ENCODE data around the gene UBC.
"Not testable (repeated sequence)": the region's sequence is repeated elsewhere in the genome, so short reads cannot be mapped to it uniquely, and the experiment has no call there.

UBC gene

DNA sequence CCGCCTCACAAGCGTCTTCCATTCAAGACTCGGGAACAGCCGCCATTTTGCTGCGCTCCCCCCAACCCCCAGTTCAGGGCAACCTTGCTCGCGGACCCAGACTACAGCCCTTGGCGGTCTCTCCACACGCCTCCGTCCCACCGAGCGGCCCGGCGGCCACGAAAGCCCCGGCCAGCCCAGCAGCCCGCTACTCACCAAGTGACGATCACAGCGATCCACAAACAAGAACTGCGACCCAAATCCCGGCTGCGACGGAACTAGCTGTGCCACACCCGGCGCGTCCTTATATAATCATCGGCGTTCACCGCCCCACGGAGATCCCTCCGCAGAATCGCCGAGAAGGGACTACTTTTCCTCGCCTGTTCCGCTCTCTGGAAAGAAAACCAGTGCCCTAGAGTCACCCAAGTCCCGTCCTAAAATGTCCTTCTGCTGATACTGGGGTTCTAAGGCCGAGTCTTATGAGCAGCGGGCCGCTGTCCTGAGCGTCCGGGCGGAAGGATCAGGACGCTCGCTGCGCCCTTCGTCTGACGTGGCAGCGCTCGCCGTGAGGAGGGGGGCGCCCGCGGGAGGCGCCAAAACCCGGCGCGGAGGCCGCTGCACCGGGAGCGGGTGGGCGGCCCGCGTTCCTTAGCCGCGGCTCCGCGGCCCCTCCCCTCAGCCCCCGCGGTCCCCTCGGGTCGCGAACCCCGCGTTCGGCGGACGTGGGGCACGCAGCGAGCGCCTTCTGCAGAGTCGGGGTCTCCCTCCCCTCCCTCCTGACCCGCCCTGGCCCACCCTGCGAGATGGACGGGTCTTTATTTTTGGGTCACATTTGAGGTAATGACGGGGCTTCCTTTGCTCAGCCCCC lies at the start of gene UBC:
TSS of gene UBC (minus strand) at position 259 of the 847 bp plus-strand sequence. CDS start 879 bp downstream, outside the sequence.
- no peak for DNase-seq

GRCh38 chr12:124963211-124963610 lies 48.8 kb upstream of the UBC start:
- no peak for DNase-seq

GRCh38 chr12:124961055-124961454 lies 46.6 kb upstream of the UBC start:
- no peak for DNase-seq

DNA sequence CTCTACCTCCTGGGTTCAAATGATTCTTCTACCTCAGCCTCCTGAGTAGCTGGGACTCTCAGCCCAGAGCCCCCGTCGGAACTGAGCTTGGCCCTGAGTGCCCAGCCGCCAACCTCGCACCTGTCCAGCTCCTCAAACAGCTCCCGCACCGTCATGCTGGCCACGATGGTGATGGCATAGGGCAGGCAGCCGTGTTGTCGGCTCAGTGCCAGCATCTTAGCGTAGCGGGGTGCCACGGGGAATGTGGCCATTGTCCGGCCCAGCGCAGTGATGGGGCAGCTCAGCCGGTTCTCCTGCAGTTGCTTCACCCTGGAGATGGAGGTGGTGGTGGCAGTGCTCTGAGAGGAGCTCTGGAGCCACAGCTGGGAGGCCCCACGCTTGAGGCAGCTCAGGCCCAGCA lies 42.1 kb upstream of the UBC start:
- DNase-seq, result no peak

DNA sequence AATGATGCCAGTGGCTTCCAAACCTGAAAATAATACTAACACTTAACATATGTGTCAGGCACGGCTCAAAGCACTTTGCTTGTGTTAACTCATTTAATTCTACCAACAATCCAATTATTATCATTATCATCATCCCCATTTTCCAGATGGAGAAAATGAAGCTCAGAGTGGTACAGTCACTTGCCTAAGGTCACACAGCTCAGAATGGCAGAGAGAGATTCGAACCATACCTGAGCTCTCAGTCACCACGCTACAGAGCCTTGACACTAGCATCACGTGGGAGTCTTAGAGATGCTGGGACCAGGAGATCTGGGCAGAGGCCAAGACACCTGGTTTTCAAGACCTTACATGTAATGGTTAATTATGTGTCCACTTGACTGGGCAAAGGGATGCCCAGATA lies 40.3 kb upstream of the UBC start:
- DNase-seq, result no peak

DNA sequence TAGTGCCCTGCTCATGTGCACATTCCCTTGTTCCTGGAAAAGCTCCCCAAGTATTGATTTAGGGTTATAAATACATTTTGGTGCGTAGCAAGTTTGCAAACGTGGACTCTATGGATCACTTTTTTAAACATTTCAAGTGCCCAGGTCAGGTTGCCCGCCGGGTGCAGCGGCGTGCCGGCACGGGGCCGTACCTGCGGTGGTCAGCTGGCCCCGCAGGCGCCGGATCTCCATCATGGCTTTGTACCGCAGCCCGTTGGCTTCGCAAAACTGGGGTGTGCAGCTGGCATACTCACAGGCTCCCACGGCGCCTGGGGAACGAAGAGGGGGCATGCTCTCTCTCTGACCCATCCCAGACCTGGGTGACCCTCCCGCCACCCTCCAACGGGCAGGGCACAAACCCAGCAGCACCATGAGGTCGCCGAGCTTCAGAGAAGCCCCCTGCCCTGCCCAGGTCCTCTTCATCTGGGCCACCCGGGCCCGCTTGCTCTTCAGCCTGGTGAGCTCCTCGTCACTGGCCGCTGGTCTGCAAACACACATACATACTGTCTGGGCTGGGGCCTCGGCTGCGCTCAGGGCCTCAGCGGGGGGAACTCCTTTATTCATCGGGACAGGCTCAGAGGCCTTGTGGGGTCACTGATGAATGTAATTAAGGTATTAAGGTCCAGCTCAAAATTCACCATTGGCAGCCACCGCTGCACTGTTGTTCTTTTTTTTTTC lies 39.4 kb upstream of the UBC start:
- no peak for DNase-seq

- DNase-seq, result no peak
These were observed 38.4 kb upstream of the UBC start for GRCh38 chr12:124952801-124953200.

GRCh38 chr12:124952295-124952694 lies 37.8 kb upstream of the UBC start:
- DNase-seq, result no peak

DNA sequence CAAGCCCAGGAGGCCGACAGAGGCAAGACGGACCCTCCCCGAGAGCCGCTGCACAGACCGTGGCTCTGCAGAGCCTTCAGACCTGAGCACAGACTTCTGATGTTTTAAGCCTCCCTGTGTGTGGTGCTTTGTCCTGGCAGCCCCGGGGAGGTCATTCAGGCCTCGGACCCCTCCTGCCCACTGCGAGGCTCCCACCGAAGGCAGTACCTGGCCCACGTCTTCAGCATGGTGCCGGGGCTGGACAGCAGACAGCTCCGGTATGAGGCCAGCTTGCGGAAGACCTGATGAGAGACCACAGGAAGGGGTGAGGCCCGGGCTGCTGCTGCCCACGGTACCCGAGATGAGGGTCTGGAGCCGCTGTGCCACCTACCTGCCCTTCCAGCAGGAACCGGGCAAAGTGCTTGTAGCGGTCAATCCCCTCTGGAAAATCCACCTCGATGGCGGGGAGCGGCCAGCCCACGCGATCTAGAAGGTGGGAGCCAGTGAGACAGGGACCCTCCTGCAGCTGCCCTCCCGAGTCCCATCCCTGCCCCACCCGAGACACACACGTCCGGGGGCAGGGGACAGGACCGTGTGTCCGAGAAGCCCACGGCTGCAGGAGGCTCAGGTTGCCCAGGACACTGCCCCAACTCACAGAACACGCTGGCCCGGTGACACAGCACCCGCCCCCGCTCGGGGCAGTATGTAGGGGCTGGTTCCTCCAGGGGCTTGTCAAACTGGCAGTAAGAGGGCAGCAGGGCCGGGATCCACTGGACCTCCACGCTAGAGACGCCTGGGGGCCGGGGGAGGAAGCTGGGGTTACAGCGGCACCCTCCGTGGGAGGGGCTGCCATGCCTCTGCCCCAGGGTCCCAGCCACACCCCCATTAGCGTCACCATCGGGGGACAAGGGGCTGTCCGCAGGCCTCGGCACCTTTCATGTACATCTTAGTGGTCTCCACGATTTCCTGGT lies 35.6 kb upstream of the UBC start:
- DNase-seq, result no peak

DNA sequence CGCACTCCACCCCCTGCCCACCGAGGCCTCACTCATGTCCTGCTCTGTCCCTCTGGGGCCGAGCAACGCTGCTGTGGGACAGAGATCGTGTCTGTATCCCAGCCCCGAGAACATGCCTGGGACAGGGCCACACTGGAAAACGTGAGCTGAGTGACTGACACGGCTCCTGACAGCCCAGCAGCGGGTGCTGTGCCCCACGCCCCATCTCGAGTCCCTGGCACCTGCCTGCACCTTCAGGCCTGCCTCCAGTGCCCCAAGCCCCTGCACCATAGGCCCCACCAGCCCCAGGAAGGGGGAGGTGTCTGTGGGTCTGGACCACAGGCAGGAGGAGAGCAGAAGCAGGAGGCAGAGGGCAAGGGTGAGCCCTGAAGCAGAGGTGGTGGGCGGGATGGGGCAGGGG lies 34.6 kb upstream of the UBC start:
- DNase-seq, result no peak

DNA sequence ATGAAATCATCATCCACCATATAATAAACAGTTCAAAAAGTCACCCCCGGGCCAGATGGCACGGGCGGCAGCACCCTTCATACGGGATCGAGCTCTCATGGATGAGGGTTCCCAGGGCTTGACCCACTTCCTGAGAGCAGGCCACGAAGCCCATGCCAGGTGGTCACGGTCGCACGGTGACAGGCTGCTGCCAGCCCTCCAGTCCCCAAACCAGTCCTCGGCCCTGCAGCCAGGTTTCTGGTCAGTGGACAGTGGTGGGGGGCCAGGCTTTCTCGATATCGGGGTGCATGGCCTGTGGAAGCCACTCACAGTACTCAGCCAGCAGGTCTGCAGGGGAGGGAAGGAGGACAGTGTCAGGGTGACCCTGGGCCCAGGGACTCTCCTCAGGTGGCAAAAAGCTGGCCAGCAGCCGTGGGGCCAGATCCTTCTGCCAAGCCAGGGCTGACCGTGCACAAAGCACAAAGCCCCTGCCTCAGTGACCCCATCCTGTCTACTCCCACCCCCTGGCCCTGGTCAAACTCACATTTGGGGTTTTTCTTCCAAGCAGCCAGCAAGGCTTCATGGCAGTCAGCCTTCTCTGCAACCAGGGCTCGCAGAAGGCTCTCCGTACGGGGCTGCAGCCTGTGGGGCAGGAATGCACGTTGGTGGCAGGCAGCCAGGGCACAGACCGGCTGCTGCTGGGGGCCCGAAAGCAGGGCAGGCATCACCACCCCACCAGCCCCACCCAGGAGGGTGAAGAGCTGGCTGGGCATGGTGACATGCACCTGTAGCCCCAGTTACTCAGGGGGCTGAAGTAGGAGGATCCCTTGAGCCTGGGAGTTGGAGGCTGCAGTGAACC lies 33.3 kb upstream of the UBC start:
- no peak for DNase-seq

DNA sequence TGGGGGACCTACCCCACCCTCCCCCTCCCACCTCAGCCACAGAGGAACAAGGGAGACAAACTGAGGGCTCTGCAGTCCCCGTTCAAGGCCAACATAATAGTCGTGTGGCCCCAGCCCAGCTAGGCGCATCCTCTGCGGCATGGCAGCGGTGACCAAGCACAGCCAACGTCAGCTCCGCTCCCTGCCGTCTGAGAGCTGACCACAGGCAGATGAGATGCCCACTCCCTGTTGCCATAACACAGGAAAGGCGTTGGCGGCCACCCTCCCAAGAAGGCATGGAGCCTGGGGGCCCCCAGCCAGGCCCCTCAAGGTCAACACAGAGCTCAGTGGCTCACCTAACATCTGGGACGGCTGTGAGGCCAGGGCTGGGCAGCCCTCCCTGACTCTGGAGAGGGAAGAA lies 32.6 kb upstream of the UBC start:
- no peak for DNase-seq

GRCh38 chr12:124946447-124946793 lies 32.0 kb upstream of the UBC start:
- DNase-seq, result no peak

GRCh38 chr12:124941170-124941527 lies 26.7 kb upstream of the UBC start:
- DNase-seq, result no peak

GRCh38 chr12:124940393-124941169 lies 26.1 kb upstream of the UBC start:
- no peak for DNase-seq

DNA sequence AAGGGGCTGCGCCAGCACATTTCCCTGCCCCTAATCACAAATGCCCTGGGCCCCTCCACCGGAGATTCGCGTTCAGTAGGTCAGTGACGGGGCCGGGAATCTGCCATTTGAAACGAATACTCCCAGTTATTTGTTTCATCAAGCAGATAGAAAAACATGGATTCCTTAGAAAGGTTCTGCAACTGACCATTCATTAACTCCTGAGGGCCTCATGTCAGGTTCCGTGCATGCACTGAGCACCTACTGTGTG lies 25.6 kb upstream of the UBC start:
- DNase-seq, result no peak

DNA sequence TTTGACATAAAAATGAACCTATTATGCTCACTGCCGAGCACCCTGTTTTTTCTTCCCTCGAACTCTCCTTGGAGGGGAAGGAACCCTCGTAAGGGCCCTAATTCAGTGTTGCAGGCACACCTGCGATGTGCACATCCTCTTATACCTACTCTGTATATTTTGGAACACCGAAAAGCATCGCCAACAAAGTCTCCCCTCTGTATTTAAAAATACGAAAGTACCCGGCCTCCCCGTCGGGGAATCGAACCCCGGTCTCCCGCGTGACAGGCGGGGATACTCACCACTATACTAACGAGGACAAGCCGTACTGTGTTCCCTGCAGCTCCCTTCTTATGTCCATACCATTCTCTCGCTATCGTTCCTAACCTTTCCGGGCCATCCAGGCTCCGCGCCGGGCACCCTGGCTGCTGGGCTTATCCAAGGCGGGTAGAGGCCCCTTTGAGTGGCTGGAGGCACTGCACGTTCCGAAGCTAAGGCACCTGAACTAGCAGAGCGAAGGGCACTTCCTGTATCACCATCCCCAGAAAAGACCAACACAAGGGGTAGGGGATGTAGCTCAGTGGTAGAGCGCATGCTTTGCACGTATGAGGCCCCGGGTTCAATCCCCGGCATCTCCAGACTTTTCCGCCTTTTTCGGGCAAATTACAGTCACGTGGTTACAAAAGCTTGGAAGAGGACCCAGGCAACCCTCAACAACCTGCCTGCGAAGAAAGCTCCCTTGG lies 25.1 kb upstream of the UBC start:
- no peak for DNase-seq

DNA sequence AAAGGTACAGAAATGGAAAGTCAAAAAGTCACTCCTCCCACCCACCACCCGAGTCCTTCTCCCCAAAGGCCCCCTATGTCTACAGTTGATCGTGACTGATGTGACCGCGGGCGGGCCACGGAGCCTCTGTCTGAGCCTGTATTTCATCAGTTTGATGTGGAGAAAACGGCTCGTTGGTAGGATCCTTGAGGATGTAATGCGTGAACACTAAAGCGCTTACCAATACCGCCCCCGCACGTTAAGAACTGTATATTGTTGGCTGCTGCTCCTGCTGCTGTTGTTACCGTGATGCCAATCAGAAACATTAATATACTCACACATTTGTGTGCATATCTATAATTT lies 24.6 kb upstream of the UBC start:
- DNase-seq, result no peak

DNA sequence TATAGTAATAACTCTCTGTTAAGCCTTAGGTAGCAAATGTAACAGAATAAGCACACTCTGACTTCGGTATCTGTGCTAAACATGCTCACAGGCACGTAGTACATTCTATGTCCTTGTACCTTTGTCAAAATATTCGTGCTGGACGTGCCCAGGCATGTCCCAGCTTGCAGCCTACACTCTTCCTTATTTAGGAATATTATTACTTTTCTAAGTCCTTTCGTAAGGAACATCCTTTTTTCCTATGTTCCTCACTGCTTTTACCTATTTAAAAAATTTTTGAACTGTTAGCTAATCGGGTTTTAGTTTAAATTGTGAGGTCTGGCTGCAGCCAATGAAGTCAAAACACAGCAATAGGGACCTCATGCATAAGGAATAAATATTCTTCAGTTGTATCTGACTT lies 24.1 kb upstream of the UBC start:
- DNase-seq, result no peak

- no peak for DNase-seq
These were observed 23.7 kb upstream of the UBC start for GRCh38 chr12:124938108-124938507.

GRCh38 chr12:124931528-124931927 lies 17.1 kb upstream of the UBC start:
- DNase-seq, result not testable (repeated sequence)

All from Kasumi-1 (cell line).